HEK293 (cell line): Measurements from ENCODE around the gene NAA80.

Experiments used
- BCL11B ChIP-seq: fragments of 450-650 bp; formaldehyde crosslinking; IDR thresholded peaks from 2 replicates; pipeline ENCODE4 v1.5.1; 2016; ENCODE audit warnings: low read depth, missing biosample characterization, missing genetic modification characterization
- GLIS1 ChIP-seq: fragments of 450-650 bp; formaldehyde crosslinking; IDR thresholded peaks from 2 replicates; pipeline ENCODE4 v1.5.1; 2016; ENCODE audit warnings: missing biosample characterization, missing genetic modification characterization
- INSM2 ChIP-seq: fragments of 450-650 bp; formaldehyde crosslinking; IDR thresholded peaks from 2 replicates; pipeline ENCODE4 v1.5.1; 2016; ENCODE audit warnings: missing biosample characterization, missing genetic modification characterization
- OSR2 ChIP-seq: fragments of 450-650 bp; formaldehyde crosslinking; IDR thresholded peaks from 2 replicates; pipeline ENCODE4 v1.5.1; 2016; ENCODE audit warnings: missing biosample characterization, missing genetic modification characterization
- PRDM4 ChIP-seq: fragments of 450-650 bp; formaldehyde crosslinking; IDR thresholded peaks from 2 replicates; pipeline ENCODE4 v1.5.1; 2017; ENCODE audit warnings: missing biosample characterization, missing genetic modification characterization
- SP3 ChIP-seq: fragments of 450-650 bp; formaldehyde crosslinking; IDR thresholded peaks from 2 replicates; pipeline ENCODE4 v1.5.1; 2016; ENCODE audit warnings: missing biosample characterization, missing genetic modification characterization
- TRIM28 ChIP-seq: IDR thresholded peaks from 2 replicates; pipeline ENCODE4 v1.6.1; 2011; ENCODE audit warnings: low read length, control low read depth, borderline replicate concordance
- YY1 ChIP-seq: fragments of 450-650 bp; formaldehyde crosslinking; IDR thresholded peaks from 2 replicates; pipeline ENCODE4 v1.5.1; 2018; ENCODE audit warnings: missing biosample characterization, missing genetic modification characterization
- ZBTB21 ChIP-seq: fragments of 450-650 bp; formaldehyde crosslinking; IDR thresholded peaks from 2 replicates; pipeline ENCODE4 v1.5.1; 2017; ENCODE audit warnings: missing biosample characterization, missing genetic modification characterization
- ZEB2 ChIP-seq: fragments of 450-650 bp; formaldehyde crosslinking; IDR thresholded peaks from 2 replicates; pipeline ENCODE4 v1.5.1; 2016; ENCODE audit warnings: missing biosample characterization, missing genetic modification characterization
- ZNF10 ChIP-seq: fragments of 450-650 bp; formaldehyde crosslinking; IDR thresholded peaks from 2 replicates; pipeline ENCODE4 v1.5.1; 2017; ENCODE audit warnings: missing biosample characterization, missing genetic modification characterization
- ZNF121 ChIP-seq: fragments of 450-650 bp; formaldehyde crosslinking; IDR thresholded peaks from 2 replicates; pipeline ENCODE4 v1.5.1; 2016; ENCODE audit warnings: missing biosample characterization, missing genetic modification characterization
- ZNF140 ChIP-seq: fragments of 450-650 bp; formaldehyde crosslinking; IDR thresholded peaks from 2 replicates; pipeline ENCODE4 v1.5.1; 2016; ENCODE audit warnings: missing biosample characterization, missing genetic modification characterization
- ZNF148 ChIP-seq: fragments of 450-650 bp; formaldehyde crosslinking; IDR thresholded peaks from 2 replicates; pipeline ENCODE4 v1.5.0; 2017; ENCODE audit warnings: missing biosample characterization, missing genetic modification characterization, borderline replicate concordance
- ZNF155 ChIP-seq: fragments of 450-650 bp; formaldehyde crosslinking; IDR thresholded peaks from 2 replicates; pipeline ENCODE4 v1.5.1; 2016; ENCODE audit warnings: missing biosample characterization, missing genetic modification characterization
- ZNF211 ChIP-seq: fragments of 450-650 bp; formaldehyde crosslinking; IDR thresholded peaks from 2 replicates; pipeline ENCODE4 v1.5.1; 2016; ENCODE audit warnings: low read depth, missing biosample characterization, missing genetic modification characterization
- ZNF214 ChIP-seq: fragments of 450-650 bp; formaldehyde crosslinking; IDR thresholded peaks from 2 replicates; pipeline ENCODE4 v1.5.1; 2017; ENCODE audit warnings: missing biosample characterization, mild to moderate bottlenecking, missing genetic modification characterization, borderline replicate concordance
- ZNF221 ChIP-seq: fragments of 450-650 bp; formaldehyde crosslinking; IDR thresholded peaks from 2 replicates; pipeline ENCODE4 v1.5.1; 2017; ENCODE audit warnings: missing biosample characterization, missing genetic modification characterization, borderline replicate concordance
- ZNF223 ChIP-seq: fragments of 450-650 bp; formaldehyde crosslinking; IDR thresholded peaks from 2 replicates; pipeline ENCODE4 v1.5.1; 2016; ENCODE audit warnings: missing biosample characterization, missing genetic modification characterization
- ZNF24 ChIP-seq: fragments of 450-650 bp; formaldehyde crosslinking; IDR thresholded peaks from 2 replicates; pipeline ENCODE4 v1.5.1; 2016; ENCODE audit warnings: missing biosample characterization, missing genetic modification characterization
- ZNF248 ChIP-seq: fragments of 450-650 bp; formaldehyde crosslinking; IDR thresholded peaks from 2 replicates; pipeline ENCODE4 v1.5.1; 2017; ENCODE audit warnings: missing biosample characterization, missing genetic modification characterization
- ZNF266 ChIP-seq: fragments of 450-650 bp; formaldehyde crosslinking; IDR thresholded peaks from 2 replicates; pipeline ENCODE4 v1.5.1; 2016; ENCODE audit warnings: missing biosample characterization, missing genetic modification characterization, low read depth
- ZNF394 ChIP-seq: fragments of 450-650 bp; formaldehyde crosslinking; IDR thresholded peaks from 2 replicates; pipeline ENCODE4 v1.5.1; 2016; ENCODE audit warnings: missing biosample characterization, missing genetic modification characterization, mild to moderate bottlenecking, moderate library complexity, borderline replicate concordance
- ZNF596 ChIP-seq: fragments of 450-650 bp; IDR thresholded peaks from 2 replicates; pipeline ENCODE4 v1.5.0; 2018; ENCODE audit warnings: missing biosample characterization, mild to moderate bottlenecking, missing genetic modification characterization, moderate library complexity
- ZNF600 ChIP-seq: fragments of 450-650 bp; formaldehyde crosslinking; IDR thresholded peaks from 2 replicates; pipeline ENCODE4 v1.5.1; 2016; ENCODE audit warnings: missing biosample characterization, missing genetic modification characterization
- ZNF623 ChIP-seq: fragments of 450-650 bp; formaldehyde crosslinking; IDR thresholded peaks from 2 replicates; pipeline ENCODE4 v1.5.1; 2016; ENCODE audit warnings: missing biosample characterization, missing genetic modification characterization
- ZNF626 ChIP-seq: fragments of 450-650 bp; sonication (Bioruptor Pico); formaldehyde crosslinking; IDR thresholded peaks from 2 replicates; pipeline ENCODE4 v1.5.1; 2018; ENCODE audit warnings: missing biosample characterization, missing genetic modification characterization, inconsistent platforms
- ZNF670 ChIP-seq: fragments of 450-650 bp; formaldehyde crosslinking; IDR thresholded peaks from 2 replicates; pipeline ENCODE4 v1.5.1; 2016; ENCODE audit warnings: missing biosample characterization, missing genetic modification characterization, low read depth
- ZNF747 ChIP-seq: fragments of 450-650 bp; formaldehyde crosslinking; IDR thresholded peaks from 2 replicates; pipeline ENCODE4 v1.5.1; 2016; ENCODE audit warnings: missing biosample characterization, missing genetic modification characterization
- ZNF777 ChIP-seq: fragments of 450-650 bp; formaldehyde crosslinking; IDR thresholded peaks from 2 replicates; pipeline ENCODE4 v1.5.1; 2017; ENCODE audit warnings: missing biosample characterization, missing genetic modification characterization, borderline replicate concordance
- ZNF837 ChIP-seq: fragments of 450-650 bp; formaldehyde crosslinking; IDR thresholded peaks from 2 replicates; pipeline ENCODE4 v1.5.1; 2016; ENCODE audit warnings: missing biosample characterization, missing genetic modification characterization
- TF ChIP-seq, protein P1 (sequence below): fragments of 450-650 bp; formaldehyde crosslinking; optimal IDR thresholded peaks from 2 replicates; pipeline ENCODE3; 2016; ENCODE audit warnings: missing biosample characterization, mild to moderate bottlenecking, missing genetic modification characterization

NAA80 gene

GRCh38 chr3:50298836-50299637, at the start of gene NAA80, which contains the start of gene HYAL3 (continued):
- TF ChIP-seq ZNF394 (tag by site-specific recombination), result no peak; the same call in 1 of the 2 replicates
- no peak for TF ChIP-seq BCL11B (tag by site-specific recombination)
- TF ChIP-seq ZNF248 (tag by site-specific recombination), result no peak
- peak; percentile 97 for TF ChIP-seq ZNF600 (tag by site-specific recombination)
- TF ChIP-seq PRDM4 (tag by site-specific recombination), result no peak
- TF ChIP-seq ZNF747 (tag by site-specific recombination), result no peak
- TF ChIP-seq ZNF596, result no peak
- TF ChIP-seq YY1, result no peak
- no peak for TF ChIP-seq ZNF148
- no peak for TF ChIP-seq ZNF223 (tag by site-specific recombination)
- no peak for TF ChIP-seq ZNF623
- peak; percentile 62; the same call in 1 of the 2 replicates for TF ChIP-seq TRIM28
- TF ChIP-seq ZNF140 (tag by site-specific recombination), result no peak
- peak; percentile 86 for TF ChIP-seq GLIS1 (tag by site-specific recombination)
- TF ChIP-seq ZNF670, result no peak
- no peak for TF ChIP-seq ZNF626 (tag by site-specific recombination)
- no peak for TF ChIP-seq ZNF837 (tag by site-specific recombination)
- no peak for TF ChIP-seq ZNF10 (tag by site-specific recombination)
- 0 out of 2 replicates have a peak, but pooled peaks have one; percentile 40 for TF ChIP-seq INSM2 (tag by site-specific recombination)
- no peak for TF ChIP-seq ZNF121
- no peak for TF ChIP-seq ZNF211
- TF ChIP-seq ZBTB21, result peak; percentile 85
- TF ChIP-seq ZNF221 (tag by site-specific recombination), result no peak
- no peak for TF ChIP-seq ZNF266 (tag by site-specific recombination)
- TF ChIP-seq ZNF24, result peak; percentile 85
- TF ChIP-seq, protein P1, sequence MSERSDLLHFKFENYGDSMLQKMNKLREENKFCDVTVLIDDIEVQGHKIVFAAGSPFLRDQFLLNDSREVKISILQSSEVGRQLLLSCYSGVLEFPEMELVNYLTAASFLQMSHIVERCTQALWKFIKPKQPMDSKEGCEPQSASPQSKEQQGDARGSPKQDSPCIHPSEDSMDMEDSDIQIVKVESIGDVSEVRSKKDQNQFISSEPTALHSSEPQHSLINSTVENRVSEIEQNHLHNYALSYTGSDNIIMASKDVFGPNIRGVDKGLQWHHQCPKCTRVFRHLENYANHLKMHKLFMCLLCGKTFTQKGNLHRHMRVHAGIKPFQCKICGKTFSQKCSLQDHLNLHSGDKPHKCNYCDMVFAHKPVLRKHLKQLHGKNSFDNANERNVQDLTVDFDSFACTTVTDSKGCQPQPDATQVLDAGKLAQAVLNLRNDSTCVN (tag by site-specific recombination), result peak; percentile 85
- TF ChIP-seq SP3 (tag by site-specific recombination), result peak; percentile 79
- TF ChIP-seq ZNF777 (tag by site-specific recombination), result peak; percentile 36; the same call in 1 of the 2 replicates
- no peak for TF ChIP-seq ZNF155 (tag by site-specific recombination)
- no peak for TF ChIP-seq OSR2 (tag by site-specific recombination)
- TF ChIP-seq ZEB2, result 0 out of 2 replicates have a peak, but pooled peaks have one; percentile 33
- TF ChIP-seq ZNF214 (tag by site-specific recombination), result no peak
